ENCODE measurements around the gene STARD13.

DNA sequence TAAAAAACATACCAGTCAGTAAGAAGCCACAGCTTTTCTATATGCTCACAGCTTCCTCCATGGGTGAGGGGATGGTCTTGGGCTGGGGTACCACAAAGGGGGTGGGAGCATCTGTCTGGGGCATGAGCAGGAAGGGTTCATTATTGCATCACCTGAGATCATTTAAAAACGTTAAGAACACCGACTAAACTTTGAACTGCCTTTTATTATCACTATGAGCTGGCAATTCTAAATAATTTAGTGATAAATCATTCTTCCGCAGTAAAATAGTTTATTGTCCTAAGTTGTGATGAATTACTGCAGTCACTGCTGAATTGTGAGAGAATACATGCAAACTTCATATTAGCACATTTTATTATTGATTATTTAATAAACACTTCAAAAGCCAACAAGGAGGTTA lies 197.8 kb downstream of the STARD13 start:
- TF ChIP-seq ZNF274 (IDR thresholded peaks at IDR 0.05; ENCODE audit: low read depth, low read length) (no peak), SUZ12 (IDR thresholded peaks at IDR 0.05; ENCODE audit: extremely low read depth, insufficient read depth, insufficient read length) (no peak), YY1 (IDR thresholded peaks at IDR 0.05; ENCODE audit: insufficient read depth, insufficient read length) (no peak)

All from NT2/D1 (cell line).